HEK293T (cell line): ENCODE measurements around the gene BCL3.
"Not testable (repeated sequence)": the region's sequence is repeated elsewhere in the genome, so short reads cannot be mapped to it uniquely, and the experiment has no call there.

Experiments
- CTCF ChIA-PET: fragments of 350-600 bp; formaldehyde crosslinking; extraction: SDS; loops from one replicate; lab custom pipeline; 2021; ENCODE audit warnings: antibody characterized with exemption, inconsistent platforms; lab: Yijun Ruan, JAX
- POLR2A ChIA-PET: fragments of 350-600 bp; formaldehyde crosslinking; extraction: SDS; loops from one replicate; lab custom pipeline; 2020; ENCODE audit warnings: antibody characterized with exemption, inconsistent platforms; lab: Yijun Ruan, JAX
- DNase-seq: peaks from one replicate; pipeline ENCODE4 v3.0.0; 2012; ENCODE audit warnings: mixed read lengths; ENCODE audit errors: extremely low spot score
- ARNT ChIP-seq: fragments of 450-650 bp; IDR thresholded peaks from 2 replicates; pipeline ENCODE4 v1.6.1; 2017; ENCODE audit warnings: mild to moderate bottlenecking
- BHLHE40 ChIP-seq: fragments of 450-650 bp; IDR thresholded peaks from 2 replicates; pipeline ENCODE4 v1.6.1; 2016; ENCODE audit warnings: mild to moderate bottlenecking, moderate library complexity, borderline replicate concordance
- CTBP1 ChIP-seq: fragments of 450-650 bp; IDR thresholded peaks from 2 replicates; pipeline ENCODE4 v1.6.1; 2016; ENCODE audit warnings: borderline replicate concordance
- ELF4 ChIP-seq: fragments of 450-650 bp; IDR thresholded peaks from 2 replicates; pipeline ENCODE4 v1.6.1; 2017; ENCODE audit warnings: antibody characterized with exemption
- FOXA1 ChIP-seq: fragments of 450-650 bp; IDR thresholded peaks from 2 replicates; pipeline ENCODE4 v1.6.1; 2016; ENCODE audit warnings: mild to moderate bottlenecking
- FOXK2 ChIP-seq: fragments of 450-650 bp; IDR thresholded peaks from 2 replicates; pipeline ENCODE4 v1.6.1; 2016; ENCODE audit warnings: mild to moderate bottlenecking
- HDGF ChIP-seq: fragments of 450-650 bp; IDR thresholded peaks from 2 replicates; pipeline ENCODE4 v1.6.1; 2017; ENCODE audit warnings: antibody characterized with exemption, borderline replicate concordance
- L3MBTL2 ChIP-seq: fragments of 450-650 bp; conservative IDR thresholded peaks from 2 replicates; pipeline ENCODE4 v1.6.1; 2016; ENCODE audit warnings: mild to moderate bottlenecking
- LEF1 ChIP-seq: fragments of 450-650 bp; IDR thresholded peaks from 2 replicates; pipeline ENCODE4 v1.6.1; 2017; ENCODE audit warnings: mild to moderate bottlenecking, borderline replicate concordance
- NFRKB ChIP-seq: fragments of 450-650 bp; IDR thresholded peaks from 2 replicates; pipeline ENCODE4 v1.6.1; 2016; ENCODE audit warnings: mild to moderate bottlenecking, moderate library complexity
- PKNOX1 ChIP-seq: fragments of 450-650 bp; IDR thresholded peaks from 2 replicates; pipeline ENCODE4 v1.6.1; 2016
- SP1 ChIP-seq: fragments of 450-650 bp; IDR thresholded peaks from 2 replicates; pipeline ENCODE4 v1.6.1; 2017
- SUZ12 ChIP-seq: fragments of 450-650 bp; IDR thresholded peaks from 2 replicates; pipeline ENCODE4 v1.6.1; 2016; ENCODE audit warnings: mild to moderate bottlenecking
- TARDBP ChIP-seq: fragments of 450-650 bp; IDR thresholded peaks from 2 replicates; pipeline ENCODE4 v1.6.1; 2016
- ZNF384 ChIP-seq: fragments of 450-650 bp; IDR thresholded peaks from 2 replicates; pipeline ENCODE4 v1.6.1; 2016

Gene BCL3

GRCh38 chr19:44765033-44765948 is 16.8 kb downstream of the BCL3 start:
- no peak for DNase-seq
- 0 out of 2 replicates have a peak, but pooled peaks have one; percentile 13 for TF ChIP-seq PKNOX1
- TF ChIP-seq SUZ12: no peak
- TF ChIP-seq ZNF384: peak; percentile 44; the same call in 1 of the 2 replicates
- ChIA-PET CTCF (interaction anchor here (3.7 kb wide), 1 partner anchor 41 kb away, joined by 18 read pairs; no protein-coding TSS in a partner anchor), POLR2A (interaction anchor here (1.0 kb wide), 1 partner anchor 10 kb away, joined by 3 read pairs; no protein-coding TSS in a partner anchor)

DNA sequence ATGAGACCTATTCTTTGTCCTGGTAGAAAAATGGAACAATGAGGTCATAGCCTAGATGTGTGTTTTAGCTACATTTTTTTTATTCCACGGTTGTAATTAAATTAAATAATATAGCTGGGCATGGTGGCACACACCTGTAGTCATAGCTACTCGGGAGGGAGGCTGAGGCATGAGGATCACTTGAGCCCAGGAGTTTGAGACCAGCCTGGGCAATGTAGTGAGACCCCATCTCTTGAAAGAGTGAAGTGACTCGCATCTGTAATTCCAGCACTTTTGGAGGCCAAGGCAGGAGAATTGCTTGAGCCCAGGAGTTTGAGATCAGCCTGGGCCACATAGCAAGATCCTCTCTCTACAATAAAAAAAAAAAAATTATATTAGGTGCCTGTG is 17.4 kb downstream of the BCL3 start:
- no peak for DNase-seq
- TF ChIP-seq NFRKB: no peak
- TF ChIP-seq FOXK2: no peak
- TF ChIP-seq L3MBTL2: no peak
- TF ChIP-seq SP1: no peak
- TF ChIP-seq BHLHE40: no peak
- no peak for TF ChIP-seq LEF1
- ChIA-PET CTCF (interaction anchor here (3.7 kb wide), 1 partner anchor 42 kb away, joined by 18 read pairs; no protein-coding TSS in a partner anchor), POLR2A (interaction anchor here (1.0 kb wide), 1 partner anchor 11 kb away, joined by 3 read pairs; no protein-coding TSS in a partner anchor)

DNA sequence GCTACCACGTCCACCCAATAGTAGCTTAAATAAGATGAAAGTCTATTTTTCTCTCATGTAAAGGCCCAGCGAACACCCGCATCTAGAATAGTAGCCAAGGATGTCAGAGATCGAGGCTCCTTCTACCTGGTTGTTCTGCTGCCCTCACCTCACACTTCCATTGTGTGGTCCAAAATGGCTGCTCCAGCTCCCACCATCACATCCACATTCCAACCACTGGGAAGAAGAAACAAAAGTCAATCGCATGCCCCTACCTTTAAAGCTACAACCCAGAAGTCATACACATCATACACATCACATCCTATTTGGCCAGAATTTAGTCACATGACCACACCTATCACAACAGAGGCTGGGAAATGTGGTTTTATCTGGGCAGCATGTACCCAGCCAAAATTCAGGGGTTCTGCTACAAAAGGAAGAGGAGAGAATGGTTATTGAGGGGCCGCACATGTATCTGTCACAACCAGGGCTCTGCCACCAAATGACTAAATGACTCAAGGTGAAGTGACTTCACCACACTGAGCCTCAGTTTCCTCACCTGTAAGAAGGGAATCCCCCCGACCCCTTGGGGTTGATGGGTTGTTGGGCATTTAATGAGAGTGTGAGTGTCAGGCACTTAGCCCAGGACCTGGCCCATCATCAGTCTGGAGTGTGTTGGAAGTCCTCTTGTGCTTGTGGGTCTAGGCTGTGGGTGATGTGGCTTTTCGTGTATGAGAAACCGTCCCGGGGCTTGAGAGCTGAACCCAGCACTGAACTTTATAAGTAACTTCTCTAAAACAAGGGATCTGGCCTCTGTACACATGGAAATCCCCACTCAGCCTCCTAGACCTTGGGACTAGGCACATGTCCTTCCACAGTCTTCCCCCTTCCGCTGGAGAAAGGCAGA is 19.0 kb downstream of the BCL3 start:
- CTCF ChIA-PET: interaction anchor here (3.7 kb wide), 1 partner anchor 44 kb away, joined by 18 read pairs; no protein-coding TSS in a partner anchor
- POLR2A ChIA-PET: no interaction called here
- no peak for DNase-seq
- TF ChIP-seq SUZ12 (no peak), NFRKB (no peak), SP1 (no peak), LEF1 (no peak), ARNT (no peak), CTBP1 (no peak), FOXK2 (no peak), ZNF384 (no peak), FOXA1 (no peak), L3MBTL2 (no peak), HDGF (no peak), BHLHE40 (no peak), TARDBP (no peak)

DNA sequence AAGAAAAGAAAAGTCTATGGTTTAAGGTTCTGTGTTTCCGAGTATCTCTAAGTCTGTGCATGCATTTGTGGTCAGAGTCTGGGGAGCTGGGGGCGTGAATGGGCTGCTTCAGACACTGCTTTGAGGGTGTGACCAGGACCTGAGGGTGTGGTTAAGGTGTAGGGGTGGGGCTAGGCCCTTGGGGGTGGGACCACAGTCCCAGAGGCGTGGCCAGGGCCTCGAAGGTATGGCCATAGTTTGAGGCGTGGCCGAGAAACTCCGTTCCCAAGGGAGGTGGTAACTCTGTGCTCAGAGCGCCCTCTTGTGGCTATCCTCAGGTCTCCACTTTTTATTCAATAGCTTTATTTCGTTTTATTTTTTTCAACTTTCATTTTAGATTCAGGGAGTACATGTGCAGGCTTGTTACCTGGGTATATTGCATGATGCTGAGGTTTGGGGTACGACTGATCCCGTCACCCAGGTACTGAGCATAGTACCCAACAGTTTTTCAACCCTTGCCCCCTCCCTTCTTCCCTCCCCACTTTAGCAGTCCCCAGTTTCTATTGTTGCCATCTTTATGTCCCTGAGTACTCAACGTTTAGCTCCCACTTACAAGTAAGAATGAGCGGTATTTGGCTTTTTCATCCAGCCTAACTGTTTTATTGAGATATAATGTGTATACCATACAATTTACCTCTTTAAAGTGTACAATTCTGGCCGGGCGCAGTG is 22.2 kb downstream of the BCL3 start:
- CTCF ChIA-PET: interaction anchor here (0.5 to 4.9 kb wide), 18 partner anchors 10 to 635 kb away, joined by 3 to 77 read pairs (median 4); no protein-coding TSS in a partner anchor
- peak; percentile 99 for DNase-seq
- POLR2A ChIA-PET: interaction anchor here (1.0 to 1.5 kb wide), 3 partner anchors 43 to 75 kb away, joined by 3 to 11 read pairs (median 3); partner anchors contain the start of gene NECTIN2
- peak; percentile 73; the same call in 1 of the 2 replicates for TF ChIP-seq ZNF384
- TF ChIP-seq TARDBP: no peak

DNA sequence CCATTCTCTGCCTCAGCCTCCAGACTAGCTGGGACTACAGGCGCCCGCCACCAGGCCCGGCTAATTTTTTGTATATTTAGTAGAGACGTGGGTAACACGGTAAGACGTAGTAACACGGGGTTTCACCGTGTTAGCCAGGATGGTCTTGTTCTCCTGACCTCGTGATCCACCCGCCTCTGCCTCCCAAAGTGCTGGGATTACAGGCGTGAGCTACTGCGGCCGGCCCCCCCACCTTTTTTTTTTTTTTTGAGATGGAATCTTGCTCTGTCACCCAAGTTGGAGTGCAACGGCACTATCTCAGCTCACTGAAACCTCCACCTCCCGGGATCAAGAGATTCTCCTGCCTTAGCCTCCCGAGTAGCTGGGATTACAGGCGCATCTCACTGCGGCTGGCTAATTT is 23.6 kb downstream of the BCL3 start:
- CTCF ChIA-PET: interaction anchor here (0.7 to 4.9 kb wide), 5 partner anchors 12 to 994 kb away, joined by 5 to 77 read pairs (median 14); no protein-coding TSS in a partner anchor
- POLR2A ChIA-PET, DNase-seq: not testable (repeated sequence)

- DNase-seq: no peak
- TF ChIP-seq PKNOX1 (no peak), ELF4 (no peak), FOXA1 (no peak)
- ChIA-PET CTCF (interaction anchor here (3.3 to 4.9 kb wide), 2 partner anchors 11 to 48 kb away, joined by 20 to 77 read pairs; no protein-coding TSS in a partner anchor), POLR2A (no interaction called here)
Measured at GRCh38 chr19:44772959-44773358, 24.5 kb downstream of the BCL3 start.
